HG02623 (cell line): ENCODE data around the gene JAKMIP1.
"Not testable (repeated sequence)": the region's sequence is repeated elsewhere in the genome, so short reads cannot be mapped to it uniquely, and the experiment has no call there.

ENCODE experiments used
- ATAC-seq: cut with Tn5 transposase; IDR thresholded peaks from one replicate; pipeline ENCODE4 v1.9.1; 2021; ENCODE audit warnings: moderate library complexity; ENCODE audit not compliant: unreplicated experiment

Gene JAKMIP1

GRCh38 chr4:6229671-6230501 lies 29.5 kb upstream of the JAKMIP1 start:
- no peak for ATAC-seq

GRCh38 chr4:6229095-6229494 lies 28.7 kb upstream of the JAKMIP1 start:
- ATAC-seq, result no peak

- no peak for ATAC-seq
Measured at GRCh38 chr4:6228158-6229067, 28.1 kb upstream of the JAKMIP1 start.

- ATAC-seq, result no peak
Measured at GRCh38 chr4:6227412-6228157, 27.2 kb upstream of the JAKMIP1 start.

- no peak for ATAC-seq
Measured at GRCh38 chr4:6226506-6226905, 26.2 kb upstream of the JAKMIP1 start.

- ATAC-seq, result no peak
Measured at GRCh38 chr4:6225469-6225868, 25.1 kb upstream of the JAKMIP1 start.

GRCh38 chr4:6224735-6225134 lies 24.4 kb upstream of the JAKMIP1 start:
- ATAC-seq, result no peak

- ATAC-seq, result no peak
Measured at GRCh38 chr4:6222761-6223292, 22.5 kb upstream of the JAKMIP1 start.

- no peak for ATAC-seq
Measured at GRCh38 chr4:6221851-6222760, 21.8 kb upstream of the JAKMIP1 start.

- no peak for ATAC-seq
Measured at GRCh38 chr4:6221301-6221850, 21.0 kb upstream of the JAKMIP1 start.

- ATAC-seq, result peak; percentile 84
Measured at GRCh38 chr4:6217716-6218381, 17.5 kb upstream of the JAKMIP1 start.

- ATAC-seq, result no peak
Measured at GRCh38 chr4:6216588-6216987, 16.2 kb upstream of the JAKMIP1 start.

- ATAC-seq, result no peak
Measured at GRCh38 chr4:6209921-6210320, 9.6 kb upstream of the JAKMIP1 start.

- not testable (repeated sequence) for ATAC-seq
Measured at GRCh38 chr4:6209291-6209690, 8.9 kb upstream of the JAKMIP1 start.

GRCh38 chr4:6208416-6208815 lies 8.1 kb upstream of the JAKMIP1 start:
- ATAC-seq, result no peak

- no peak for ATAC-seq
Measured at GRCh38 chr4:6207602-6208001, 7.3 kb upstream of the JAKMIP1 start.

GRCh38 chr4:6206771-6207290 lies 6.5 kb upstream of the JAKMIP1 start:
- no peak for ATAC-seq

GRCh38 chr4:6205973-6206372 lies 5.6 kb upstream of the JAKMIP1 start:
- ATAC-seq, result no peak

GRCh38 chr4:6205567-6205931 lies 5.2 kb upstream of the JAKMIP1 start:
- ATAC-seq, result no peak
